Hematopoietic multipotent progenitor cell treated with erythropoietin and hydrocortisone succinate and interleukin-3 and kit ligand, for 8 days (in vitro differentiated cells): ENCODE results near the gene MAT1A.
"Not testable (repeated sequence)": the region's sequence is repeated elsewhere in the genome, so short reads cannot be mapped to it uniquely, and the experiment has no call there.

Experiments
- DNase-seq: peaks from one replicate; pipeline ENCODE4 v3.0.0-alpha.2; 2015

Gene MAT1A

GRCh38 chr10:80264081-80265056 lies 25.1 kb downstream of the MAT1A start:
- no peak for DNase-seq

DNA sequence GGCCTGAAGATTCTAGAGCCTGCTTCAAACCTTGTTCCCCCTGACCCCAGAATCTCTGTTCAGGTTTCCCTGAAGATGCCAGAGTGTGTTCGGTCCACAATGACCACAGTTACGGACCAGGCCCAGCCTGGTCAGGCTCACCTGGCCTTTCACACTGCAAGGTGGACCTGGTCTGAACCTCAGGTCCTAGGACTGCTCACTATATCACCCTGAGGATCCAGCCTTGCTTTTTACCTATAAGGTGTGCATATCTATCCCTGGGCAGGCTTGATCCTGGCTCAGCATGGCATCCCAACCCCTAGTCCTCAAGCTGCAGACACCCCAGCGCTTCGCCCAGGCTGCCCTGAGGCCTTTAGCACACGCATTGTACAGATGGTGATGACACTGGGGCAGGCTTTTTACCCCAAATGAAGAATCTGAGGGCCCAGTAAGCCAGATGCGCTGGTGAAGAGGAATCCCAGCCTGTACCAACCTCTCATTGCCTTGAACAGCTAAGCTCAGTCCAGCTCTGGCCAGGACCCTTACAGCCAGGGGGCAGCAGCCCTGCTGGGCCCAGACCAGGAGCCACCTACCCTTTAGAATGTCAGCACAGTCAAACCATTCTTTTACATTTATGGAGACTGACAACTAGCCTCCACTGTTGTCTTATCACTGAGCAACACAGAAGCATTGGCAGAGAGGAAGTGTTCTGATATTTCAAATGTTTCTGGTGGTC lies 28.0 kb downstream of the MAT1A start:
- DNase-seq = no peak

DNA sequence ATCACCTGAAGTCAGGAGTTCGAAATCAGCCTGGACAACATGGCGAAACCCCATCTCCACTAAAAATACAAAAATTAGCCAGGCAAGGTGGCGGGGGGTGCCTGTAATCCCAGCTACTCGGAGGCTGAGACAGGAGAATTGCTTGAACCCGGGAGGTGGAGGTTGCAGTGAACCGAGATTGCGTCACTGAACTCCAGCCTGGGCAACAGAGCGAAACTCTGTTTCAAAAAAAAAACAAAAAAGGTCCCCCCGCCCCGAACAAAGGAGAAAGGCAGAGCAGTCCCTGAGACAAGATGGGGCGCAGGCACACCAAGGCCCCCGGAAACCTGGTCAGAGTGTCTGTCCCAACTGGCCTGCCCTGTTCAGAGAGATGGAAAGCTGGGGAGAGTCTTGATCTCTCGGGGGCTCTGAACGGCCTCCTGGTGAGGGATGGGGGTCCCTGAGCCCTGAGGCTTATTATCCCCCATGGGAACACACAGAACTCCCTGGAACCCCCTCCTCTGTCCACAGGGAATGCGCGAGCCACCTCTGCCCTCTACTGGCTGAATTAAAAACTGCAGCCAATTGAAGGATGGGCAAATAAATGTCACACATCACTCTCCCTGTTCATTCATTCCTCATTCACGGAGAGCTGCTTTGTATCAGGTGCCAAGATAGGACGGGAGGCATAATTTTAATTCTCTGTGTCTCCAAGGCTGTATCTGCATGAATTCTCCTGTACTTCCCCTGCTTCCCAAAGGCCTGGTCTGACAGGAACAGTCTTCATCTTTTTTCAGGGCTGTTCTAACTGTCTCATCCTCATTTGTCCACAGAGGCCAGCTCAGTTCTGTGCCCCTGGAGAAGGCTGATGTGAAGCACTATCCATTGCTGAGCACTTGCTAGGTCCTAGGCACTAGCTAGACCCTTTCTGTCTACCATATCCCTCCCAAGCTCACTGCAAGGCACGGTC lies 28.9 kb downstream of the MAT1A start:
- DNase-seq = peak; percentile 32

- no peak for DNase-seq
Observed at GRCh38 chr10:80259405-80259871, 30.0 kb downstream of the MAT1A start.

DNA sequence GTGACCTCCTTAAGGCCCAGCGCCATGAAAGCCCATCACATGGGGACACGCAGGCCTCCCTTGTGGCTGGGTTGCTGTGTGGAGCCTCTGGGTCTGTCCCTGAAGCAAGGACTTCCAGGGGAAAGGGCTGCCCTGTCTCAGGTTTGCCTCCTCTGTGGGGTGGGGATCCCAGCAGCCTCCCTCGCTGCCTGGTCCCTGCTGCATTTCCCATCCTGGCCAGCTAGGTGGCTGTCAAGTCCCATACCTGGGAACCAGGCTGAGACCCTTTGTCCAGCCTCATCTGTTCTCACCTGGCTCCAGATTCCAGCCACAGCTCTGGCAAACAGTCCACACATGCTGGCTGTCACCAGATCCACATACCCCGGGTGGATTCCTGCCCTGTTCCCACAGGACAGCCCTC lies 32.7 kb downstream of the MAT1A start:
- DNase-seq = not testable (repeated sequence)

GRCh38 chr10:80254726-80255125 lies 34.7 kb downstream of the MAT1A start:
- DNase-seq = not testable (repeated sequence)

- DNase-seq = not testable (repeated sequence)
Observed at GRCh38 chr10:80253963-80254271, 35.5 kb downstream of the MAT1A start.

GRCh38 chr10:80253266-80253962 lies 36.0 kb downstream of the MAT1A start:
- no peak for DNase-seq

DNA sequence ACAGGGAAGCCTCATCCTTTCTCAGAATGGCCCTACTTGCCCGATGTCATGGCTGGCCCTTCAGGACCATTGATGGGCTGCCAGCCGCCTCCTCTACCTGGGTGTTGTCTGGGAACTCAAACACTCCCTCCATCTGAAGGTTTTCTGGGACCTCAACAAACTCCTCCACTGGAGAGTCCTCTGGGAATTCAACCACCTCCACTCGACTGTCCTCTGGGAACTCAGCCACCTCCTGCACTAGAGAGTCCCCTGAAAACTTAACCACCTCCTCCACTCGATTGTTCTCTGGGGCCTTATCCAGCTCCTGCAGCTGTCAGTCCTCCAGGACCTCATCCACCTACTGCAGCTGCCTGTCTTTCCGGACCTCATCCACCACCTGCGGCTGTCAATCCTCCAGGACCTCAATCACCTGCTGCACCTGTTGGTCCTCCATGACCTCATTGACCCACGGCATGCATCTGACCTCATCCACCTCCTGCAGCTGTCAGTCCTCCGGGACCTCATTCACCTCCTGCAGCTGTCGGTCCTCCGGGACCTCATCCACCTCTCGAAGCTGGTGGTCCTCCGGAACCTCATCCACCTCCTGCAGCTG lies 37.1 kb downstream of the MAT1A start:
- no peak for DNase-seq

DNA sequence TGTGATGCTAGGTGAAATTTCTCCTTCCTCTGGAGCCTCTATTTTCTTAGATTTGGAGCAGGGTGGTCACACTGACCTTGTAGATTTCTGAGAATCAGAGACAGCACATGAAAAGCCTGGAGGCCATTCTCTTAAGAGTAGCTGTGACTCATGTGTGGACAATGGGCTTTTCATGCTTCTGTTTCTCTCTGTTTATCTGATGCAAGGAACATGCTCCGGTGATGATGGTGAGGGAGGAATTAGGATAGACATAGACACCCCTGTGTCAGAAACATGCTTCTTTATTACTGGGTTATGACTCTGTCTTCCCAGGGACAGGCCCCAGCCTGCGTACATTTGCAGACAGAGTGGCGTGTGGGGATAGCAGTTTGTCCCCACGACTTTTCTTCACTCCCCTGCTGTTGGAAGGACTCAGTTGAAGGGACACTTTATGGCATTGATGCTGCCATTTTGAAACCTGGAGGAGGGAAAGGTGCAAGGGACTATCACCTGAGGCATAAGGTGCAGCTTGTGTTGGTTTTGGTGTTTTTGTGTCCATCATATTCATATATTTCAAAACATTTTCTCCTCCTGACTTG lies 37.7 kb downstream of the MAT1A start:
- not testable (repeated sequence) for DNase-seq

DNA sequence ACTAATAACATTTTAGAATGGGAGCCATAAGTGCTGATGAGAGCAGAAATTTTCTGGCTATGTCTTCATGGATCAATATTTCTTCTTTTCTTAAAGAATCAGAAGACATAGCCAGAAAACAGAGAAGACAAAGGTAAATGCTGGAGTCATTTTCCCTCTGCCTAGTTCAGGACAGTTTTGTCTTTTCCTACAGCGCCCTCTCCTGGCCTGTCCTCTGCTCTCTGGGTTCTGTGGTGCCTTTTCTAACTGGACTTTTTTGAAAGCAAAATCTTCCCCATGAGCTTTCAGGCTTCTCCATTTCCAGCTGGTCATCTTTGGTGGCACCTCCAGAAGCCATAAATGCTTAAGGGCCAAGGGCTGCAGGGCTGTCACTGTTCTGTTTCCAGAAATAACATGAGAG lies 39.1 kb downstream of the MAT1A start:
- DNase-seq = not testable (repeated sequence)

- DNase-seq = not testable (repeated sequence)
Observed at GRCh38 chr10:80249906-80250305, 39.6 kb downstream of the MAT1A start.

GRCh38 chr10:80247611-80248010 lies 41.8 kb downstream of the MAT1A start:
- not testable (repeated sequence) for DNase-seq

DNA sequence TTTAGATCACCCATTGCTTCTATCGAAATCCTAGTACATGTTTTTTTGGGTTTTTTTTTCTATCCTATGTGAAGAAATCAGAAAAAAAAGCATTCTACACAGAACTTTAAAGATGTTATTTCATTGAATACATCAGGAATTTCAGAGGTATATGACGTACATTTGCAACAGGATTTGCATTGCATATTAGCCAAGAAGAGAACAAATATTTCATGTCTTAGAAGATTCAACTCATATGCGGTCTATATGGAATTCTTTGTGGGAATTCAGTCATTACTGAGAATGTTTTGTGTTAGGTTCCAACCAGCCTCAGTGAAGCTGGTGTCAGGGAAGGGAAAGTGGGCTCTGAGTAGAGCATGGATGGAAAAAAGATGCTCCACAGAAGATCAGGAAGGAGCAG lies 45.1 kb downstream of the MAT1A start:
- not testable (repeated sequence) for DNase-seq

- DNase-seq = not testable (repeated sequence)
Observed at GRCh38 chr10:80242341-80242740, 47.1 kb downstream of the MAT1A start.

DNA sequence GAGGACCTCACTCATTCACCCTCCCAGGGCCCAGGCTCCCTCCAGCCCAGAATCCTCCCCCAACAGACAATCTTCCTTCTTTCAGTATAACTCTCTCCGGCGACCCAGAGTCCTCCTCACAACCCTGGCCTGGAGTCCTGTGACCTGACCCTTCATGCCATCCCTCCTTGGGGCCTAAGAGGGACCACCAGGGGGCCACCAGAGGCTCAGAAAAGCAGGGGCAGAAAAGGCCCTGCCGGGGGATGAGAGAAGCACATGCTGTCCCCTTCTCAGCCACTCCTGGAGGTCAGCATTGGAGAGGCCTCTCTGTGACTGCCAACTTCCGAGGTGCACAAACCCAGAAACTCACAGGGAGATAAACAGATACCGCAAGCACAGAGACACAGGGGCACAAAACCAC lies 53.0 kb downstream of the MAT1A start:
- not testable (repeated sequence) for DNase-seq

DNA sequence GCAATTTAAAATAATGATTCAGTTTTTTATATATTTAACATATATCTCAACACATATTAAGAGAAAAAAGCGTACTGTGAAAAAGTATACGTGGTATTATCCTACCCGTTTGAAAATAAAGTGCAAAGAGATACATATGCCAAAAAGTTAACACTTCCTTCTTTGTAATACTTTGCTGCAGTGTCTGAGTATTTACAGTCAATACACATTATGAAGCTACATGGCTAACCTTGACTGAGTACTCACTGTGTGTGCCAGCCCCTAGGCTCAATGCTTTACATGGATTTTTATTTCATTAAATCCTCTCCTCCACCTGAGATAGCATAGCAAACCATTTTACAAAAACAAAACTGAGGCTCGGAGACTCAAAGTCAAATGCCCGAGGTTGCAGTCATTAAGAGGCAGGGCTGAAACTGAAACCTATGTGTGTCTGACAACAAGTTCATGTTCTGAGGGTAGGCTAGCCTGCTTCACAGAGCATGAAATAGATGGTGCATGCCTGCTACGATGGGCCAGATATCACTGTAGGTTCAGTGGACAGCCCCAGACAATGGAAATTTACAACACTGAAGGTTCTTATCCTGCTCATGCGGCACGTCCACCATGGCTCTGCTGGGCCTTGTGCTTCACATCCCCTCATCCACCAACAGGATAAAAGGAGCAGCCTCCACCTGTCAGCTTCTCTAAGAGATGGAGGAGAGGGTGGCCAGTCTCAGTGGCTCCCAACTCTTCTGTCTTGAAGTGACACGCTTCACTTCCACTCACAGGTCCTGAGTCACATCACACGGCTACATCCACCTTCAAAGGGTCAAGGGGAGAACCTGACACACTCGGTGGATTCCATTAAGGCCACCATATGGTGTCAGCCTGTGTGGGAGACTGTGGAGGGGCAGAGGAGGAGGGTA lies 54.9 kb downstream of the MAT1A start:
- DNase-seq = not testable (repeated sequence)

- not testable (repeated sequence) for DNase-seq
Observed at GRCh38 chr10:80233871-80234270, 55.6 kb downstream of the MAT1A start.

GRCh38 chr10:80226723-80227122 lies 62.7 kb downstream of the MAT1A start:
- DNase-seq = not testable (repeated sequence)

DNA sequence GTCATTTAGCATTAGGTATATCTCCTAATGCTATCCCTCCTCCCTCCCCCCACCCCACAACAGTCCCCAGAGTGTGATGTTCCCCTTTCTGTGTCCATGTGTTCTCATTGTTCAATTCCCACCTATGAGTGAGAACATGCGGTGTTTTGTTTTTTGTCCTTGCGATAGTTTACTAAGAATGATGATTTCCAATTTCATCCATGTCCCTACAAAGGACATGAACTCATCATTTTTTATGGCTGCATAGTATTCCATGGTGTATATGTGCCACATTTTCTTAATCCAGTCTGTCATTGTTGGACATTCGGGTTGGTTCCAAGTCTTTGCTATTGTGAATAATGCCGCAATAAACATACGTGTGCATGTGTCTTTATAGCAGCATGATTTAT lies 66.4 kb downstream of the MAT1A start:
- not testable (repeated sequence) for DNase-seq
